OCI-LY1 (cell line): ENCODE results near the gene MAGEB10.

ENCODE experiments used
- H2AFZ ChIP-seq: fragments of 200-600 bp; sonication (generic), shearing (Covaris generic); 2 replicates; pipeline ENCODE4 v1.6.0; 2014; ENCODE audit warnings: antibody characterized with exemption, mild to moderate bottlenecking, low read length
- H3F3A ChIP-seq: fragments of 200-600 bp; sonication (generic), shearing (Covaris generic); 2 replicates; pipeline ENCODE4 v1.6.0; 2014; ENCODE audit warnings: mild to moderate bottlenecking, antibody characterized with exemption, low read length, moderate library complexity; ENCODE audit not compliant: insufficient read depth
- H3K27ac ChIP-seq: fragments of 200-600 bp; sonication (generic); 2 replicates; pipeline ENCODE4 v1.5.1; 2014; ENCODE audit warnings: low read length, mixed run types, mild to moderate bottlenecking, low read depth; ENCODE audit not compliant: poor library complexity, severe bottlenecking
- H3K27me3 ChIP-seq: fragments of 200-600 bp; sonication (generic); 2 replicates; pipeline ENCODE4 v1.6.0; 2014; ENCODE audit warnings: antibody characterized with exemption, mild to moderate bottlenecking, low read length, moderate library complexity; ENCODE audit not compliant: insufficient read depth
- H3K36me3 ChIP-seq: fragments of 200-600 bp; sonication (generic); 2 replicates; pipeline ENCODE4 v1.6.1; 2014; ENCODE audit warnings: mild to moderate bottlenecking, antibody characterized with exemption, low read length, moderate library complexity, mixed read lengths; ENCODE audit not compliant: insufficient read depth
- H3K4me1 ChIP-seq: fragments of 200-600 bp; sonication (generic); 2 replicates; pipeline ENCODE4 v1.5.1; 2014; ENCODE audit warnings: mild to moderate bottlenecking, low read length, moderate library complexity; ENCODE audit not compliant: insufficient read depth, severe bottlenecking
- H3K4me2 ChIP-seq: fragments of 200-600 bp; sonication (generic), shearing (Covaris generic); 2 replicates; pipeline ENCODE4 v1.6.1; 2014; ENCODE audit warnings: low read length
- H3K4me3 ChIP-seq: fragments of 200-600 bp; sonication (generic); 2 replicates; pipeline ENCODE4 v1.5.1; 2014; ENCODE audit warnings: low read length, low read depth, mild to moderate bottlenecking, mixed read lengths; ENCODE audit not compliant: poor library complexity, severe bottlenecking
- H3K79me2 ChIP-seq: fragments of 200-600 bp; shearing (Covaris generic); 2 replicates; pipeline ENCODE4 v1.6.1; 2016; ENCODE audit warnings: mixed run types, low read length, mixed read lengths; ENCODE audit not compliant: insufficient read depth
- H3K9ac ChIP-seq: fragments of 200-600 bp; sonication (generic), shearing (Covaris generic); 2 replicates; pipeline ENCODE4 v1.6.1; 2014; ENCODE audit warnings: mild to moderate bottlenecking, low read length, mixed read lengths
- H3K9me2 ChIP-seq: fragments of 200-600 bp; sonication (generic), shearing (Covaris generic); 2 replicates; pipeline ENCODE4 v1.6.1; 2014; ENCODE audit warnings: low read depth, mild to moderate bottlenecking, low read length, mixed read lengths
- H3K9me3 ChIP-seq: fragments of 200-600 bp; shearing (Covaris generic); 2 replicates; pipeline ENCODE4 v1.6.1; 2014; ENCODE audit warnings: low read length, mixed read lengths
- H4K20me1 ChIP-seq: fragments of 200-600 bp; sonication (generic), shearing (Covaris generic); 2 replicates; pipeline ENCODE4 v1.6.0; 2016; ENCODE audit warnings: mild to moderate bottlenecking, low read length; ENCODE audit not compliant: insufficient read depth
- CTCF ChIP-seq: fragments of 200-600 bp; sonication (generic), shearing (Covaris generic); IDR thresholded peaks from 2 replicates; pipeline ENCODE4 v1.5.1; 2017; ENCODE audit warnings: mild to moderate bottlenecking, antibody characterized with exemption, low read length, moderate library complexity, mixed read lengths
- EZH2 ChIP-seq: fragments of 200-600 bp; sonication (generic), shearing (Covaris generic); IDR thresholded peaks from 2 replicates; pipeline ENCODE4 v1.8.0; 2017; ENCODE audit warnings: borderline replicate concordance, mixed run types, mild to moderate bottlenecking, antibody characterized with exemption, low read length, moderate library complexity, mixed read lengths

MAGEB10 gene

GRCh38 chrX:27838185-27838584 is 30.4 kb downstream of the MAGEB10 start:
- no peaks in the 10 kb centered on the region for H3K36me3 ChIP-seq
- no peak for TF ChIP-seq CTCF
- no peak for TF ChIP-seq EZH2
- no peaks in the 10 kb centered on the region for H3K79me2 ChIP-seq
- H3K4me1 ChIP-seq = no peaks in the 10 kb centered on the region
- no peaks in the 10 kb centered on the region for H3F3A ChIP-seq
- no peaks in the 10 kb centered on the region for H4K20me1 ChIP-seq
- H3K27ac ChIP-seq = no peak overlapping the region
- H3K4me2 ChIP-seq = no peak overlapping the region
- H3K9ac ChIP-seq = no peak overlapping the region
- no peaks in the 10 kb centered on the region for H3K9me2 ChIP-seq
- no peak overlapping the region for H2AFZ ChIP-seq
- H3K9me3 ChIP-seq = no peaks in the 10 kb centered on the region
- no peak overlapping the region for H3K4me3 ChIP-seq
- H3K27me3 ChIP-seq = no peaks in the 10 kb centered on the region

DNA sequence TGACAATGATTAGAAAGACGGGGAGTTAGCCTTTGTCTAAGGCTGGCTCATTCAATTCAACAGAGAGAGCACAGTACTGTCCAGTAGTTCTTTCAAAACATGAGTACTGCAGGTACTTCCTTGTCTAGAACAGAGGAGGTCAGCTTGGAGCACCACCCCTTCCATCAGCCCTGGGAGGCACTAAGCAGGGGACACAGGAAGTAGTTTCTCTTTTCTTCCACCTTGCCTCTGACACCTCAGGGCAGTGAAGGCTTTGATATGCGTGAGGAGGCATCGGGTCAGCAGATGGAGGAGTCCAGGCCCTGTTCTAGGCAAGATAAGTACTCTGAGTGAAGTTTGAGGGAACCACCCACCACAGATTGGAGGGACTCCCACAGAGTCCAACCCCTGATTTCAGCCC is 33.1 kb downstream of the MAGEB10 start:
- Histone ChIP-seq H4K20me1 (no peaks in the 10 kb centered on the region), H3F3A (no peaks in the 10 kb centered on the region), H3K27ac (no peak overlapping the region), H3K9me3 (no peaks in the 10 kb centered on the region), H2AFZ (no peak overlapping the region), H3K4me3 (no peak overlapping the region), H3K4me2 (no peak overlapping the region), H3K79me2 (no peaks in the 10 kb centered on the region), H3K27me3 (no peaks in the 10 kb centered on the region), H3K9me2 (no peaks in the 10 kb centered on the region), H3K4me1 (no peaks in the 10 kb centered on the region), H3K36me3 (no peaks in the 10 kb centered on the region), H3K9ac (no peak overlapping the region)
- TF ChIP-seq CTCF (no peak), EZH2 (no peak)

DNA sequence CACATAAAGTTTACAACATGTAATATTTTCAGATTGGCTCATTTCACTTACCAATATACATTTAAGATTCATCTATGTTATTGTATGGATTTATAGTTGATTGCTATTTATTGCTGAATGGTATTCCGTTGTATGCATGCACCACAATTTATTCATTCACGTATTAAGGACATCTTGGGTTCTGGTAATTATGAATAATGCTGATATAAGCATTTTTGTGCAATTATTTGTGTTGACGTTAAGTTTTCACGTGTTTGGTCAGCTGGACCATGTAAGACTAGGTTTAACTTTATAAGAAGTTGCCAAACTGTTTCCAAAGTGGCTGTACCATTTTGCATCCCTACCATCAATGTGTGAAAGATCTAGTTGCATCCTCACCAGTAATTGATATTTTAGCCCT is 35.1 kb downstream of the MAGEB10 start:
- H3K4me2 ChIP-seq = no peak overlapping the region
- no peaks in the 10 kb centered on the region for H3K9me2 ChIP-seq
- H3F3A ChIP-seq = no peaks in the 10 kb centered on the region
- TF ChIP-seq CTCF = no peak
- no peak overlapping the region for H3K27ac ChIP-seq
- H3K9ac ChIP-seq = no peak overlapping the region
- H3K36me3 ChIP-seq = no peaks in the 10 kb centered on the region
- no peak overlapping the region for H2AFZ ChIP-seq
- no peaks in the 10 kb centered on the region for H3K79me2 ChIP-seq
- no peaks in the 10 kb centered on the region for H4K20me1 ChIP-seq
- no peaks in the 10 kb centered on the region for H3K4me1 ChIP-seq
- no peak overlapping the region for H3K4me3 ChIP-seq
- H3K27me3 ChIP-seq = no peaks in the 10 kb centered on the region
- no peaks in the 10 kb centered on the region for H3K9me3 ChIP-seq
